ENCODE measurements around the gene ARPC4. TPM values are rescaled to one million over a fixed set of nuclear protein-coding genes. Genes with fewer than 3 reads are reported as not detected.
A peak's percentile ranks its signal among the peaks of the same experiment; 100 is the strongest.
"Not testable (repeated sequence)": the region's sequence is repeated elsewhere in the genome, so short reads cannot be mapped to it uniquely, and the experiment has no call there.

The ARPC4 gene
- polyA plus RNA-seq, 6 donors from 2014 or later = 263 to 316 (median 286) TPM

GRCh38 chr3:9760779-9761505, 31.9 kb upstream of the ARPC4 start:
- no peaks in the 10 kb centered on the region for H3K9me3 Mint-ChIP-seq
- ATAC-seq (ENCODE audit: low read depth in 2 of 2) = no peak
- H3K4me1 Mint-ChIP-seq = peaks cover 0 to 17% (median 11%) of the 10 kb centered on the region in 3 donors
- no peaks in the 10 kb centered on the region for H3K27me3 Mint-ChIP-seq
- DNase-seq = no peak
- H3K4me3 Mint-ChIP-seq = peak overlapping the region in 1 of 8 donors; percentile 22
- H3K36me3 Mint-ChIP-seq = peaks cover 17 to 25% of the 10 kb centered on the region in 2 donors
- H3K27ac Mint-ChIP-seq = peak overlapping the region in 2 of 6 donors; percentile 16 to 19

DNA sequence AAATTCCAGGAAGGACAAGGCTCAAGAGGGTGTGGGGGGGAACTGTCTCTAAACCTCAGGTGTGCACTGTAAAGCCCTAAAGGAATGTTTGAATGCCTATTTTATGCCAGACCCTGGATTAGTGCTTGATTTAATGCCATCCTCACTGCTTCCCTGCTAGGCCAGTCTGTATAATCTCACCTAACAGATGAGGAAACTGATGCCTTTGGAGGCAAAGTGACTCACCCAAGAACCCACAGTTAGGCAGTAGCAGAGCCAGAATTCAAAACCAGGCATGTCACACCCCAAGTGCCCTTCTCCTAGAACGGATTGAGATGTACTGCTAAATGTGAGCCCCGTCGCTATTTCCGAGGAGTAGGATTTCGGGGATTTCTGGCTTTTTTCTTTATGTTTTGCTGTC, 31.0 kb upstream of the ARPC4 start:
- no peaks in the 10 kb centered on the region for H3K27me3 Mint-ChIP-seq
- peak overlapping the region in 1 of 6 donors; percentile 24 for H3K27ac Mint-ChIP-seq
- H3K4me3 Mint-ChIP-seq = peak overlapping the region in 1 of 8 donors; percentile 55
- H3K9me3 Mint-ChIP-seq = no peaks in the 10 kb centered on the region
- ATAC-seq (ENCODE audit: low read depth in 2 of 2) (no peak), DNase-seq (no peak)
- H3K36me3 Mint-ChIP-seq = peaks cover 17 to 18% of the 10 kb centered on the region in 2 donors
- peaks cover 3 to 15% (median 12%) of the 10 kb centered on the region in 3 donors for H3K4me1 Mint-ChIP-seq

DNA sequence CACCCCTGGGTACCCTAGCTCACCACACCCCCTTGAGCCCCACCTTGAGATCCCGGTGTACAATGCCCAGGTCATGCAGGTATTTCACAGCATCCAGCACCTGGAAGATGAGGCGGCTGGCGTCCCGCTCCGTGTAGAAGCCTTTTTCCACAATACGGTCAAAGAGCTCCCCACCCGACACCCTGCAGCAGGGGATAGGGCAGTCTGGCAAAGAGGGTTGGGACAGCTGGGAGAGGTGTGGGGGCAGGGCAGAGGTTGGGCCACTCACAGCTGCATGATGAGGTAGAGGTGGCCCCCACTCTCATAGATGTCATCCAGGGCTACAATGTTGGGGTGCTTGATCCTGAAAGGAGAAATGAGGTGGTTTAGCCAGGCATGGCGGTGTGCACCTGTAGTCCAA, 30.0 kb upstream of the ARPC4 start:
- ATAC-seq (ENCODE audit: low read depth in 2 of 2) (no peak), DNase-seq (no peak)
- no peaks in the 10 kb centered on the region for H3K9me3 Mint-ChIP-seq
- H3K36me3 Mint-ChIP-seq = peaks cover 14 to 17% of the 10 kb centered on the region in 2 donors
- no peak overlapping the region for H3K4me3 Mint-ChIP-seq
- H3K27ac Mint-ChIP-seq = no peak overlapping the region
- H3K4me1 Mint-ChIP-seq = peaks cover 13 to 21% (median 18%) of the 10 kb centered on the region in 3 donors
- H3K27me3 Mint-ChIP-seq = no peaks in the 10 kb centered on the region

DNA sequence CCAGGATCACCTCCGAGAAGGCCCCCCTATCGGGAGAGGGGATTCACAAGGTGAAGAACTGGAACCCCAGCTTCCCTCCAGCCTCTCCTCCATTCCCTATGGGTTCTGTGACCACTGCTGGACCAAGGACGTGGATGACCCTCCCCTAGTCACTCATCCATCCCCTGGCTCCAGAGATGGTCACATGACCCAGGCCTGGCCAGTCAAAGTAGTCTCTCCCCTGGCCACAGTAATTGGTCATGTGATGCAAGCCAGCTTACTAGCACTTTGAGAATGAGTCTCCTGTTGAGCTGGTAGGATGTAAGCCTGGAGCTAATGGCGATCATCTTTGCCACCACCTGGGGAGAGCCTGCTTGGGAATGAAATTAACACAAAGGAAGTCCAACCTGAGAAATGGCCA, 27.0 kb upstream of the ARPC4 start:
- Mint-ChIP-seq H3K27ac (peak overlapping the region in 1 of 6 donors; percentile 65), H3K9me3 (no peaks in the 10 kb centered on the region), H3K4me3 (no peak overlapping the region), H3K36me3 (peaks cover 3 to 5% of the 10 kb centered on the region in 2 donors), H3K4me1 (peaks cover 33 to 43% (median 40%) of the 10 kb centered on the region in 3 donors), H3K27me3 (peaks cover 0 to 16% (median 8%) of the 10 kb centered on the region in 3 donors)
- DNase-seq (no peak), ATAC-seq (ENCODE audit: low read depth in 2 of 2) (no peak)

- Mint-ChIP-seq H3K36me3 (no peaks in the 10 kb centered on the region), H3K4me1 (peaks cover 34 to 43% (median 40%) of the 10 kb centered on the region in 3 donors), H3K4me3 (peak overlapping the region in 1 of 8 donors; percentile 53), H3K27me3 (peaks cover 0 to 17% (median 11%) of the 10 kb centered on the region in 3 donors), H3K27ac (peak overlapping the region in 1 of 6 donors; percentile 14), H3K9me3 (no peaks in the 10 kb centered on the region)
- DNase-seq (no peak), ATAC-seq (ENCODE audit: low read depth in 2 of 2) (no peak)
Measured at GRCh38 chr3:9767418-9767817, 25.5 kb upstream of the ARPC4 start.

DNA sequence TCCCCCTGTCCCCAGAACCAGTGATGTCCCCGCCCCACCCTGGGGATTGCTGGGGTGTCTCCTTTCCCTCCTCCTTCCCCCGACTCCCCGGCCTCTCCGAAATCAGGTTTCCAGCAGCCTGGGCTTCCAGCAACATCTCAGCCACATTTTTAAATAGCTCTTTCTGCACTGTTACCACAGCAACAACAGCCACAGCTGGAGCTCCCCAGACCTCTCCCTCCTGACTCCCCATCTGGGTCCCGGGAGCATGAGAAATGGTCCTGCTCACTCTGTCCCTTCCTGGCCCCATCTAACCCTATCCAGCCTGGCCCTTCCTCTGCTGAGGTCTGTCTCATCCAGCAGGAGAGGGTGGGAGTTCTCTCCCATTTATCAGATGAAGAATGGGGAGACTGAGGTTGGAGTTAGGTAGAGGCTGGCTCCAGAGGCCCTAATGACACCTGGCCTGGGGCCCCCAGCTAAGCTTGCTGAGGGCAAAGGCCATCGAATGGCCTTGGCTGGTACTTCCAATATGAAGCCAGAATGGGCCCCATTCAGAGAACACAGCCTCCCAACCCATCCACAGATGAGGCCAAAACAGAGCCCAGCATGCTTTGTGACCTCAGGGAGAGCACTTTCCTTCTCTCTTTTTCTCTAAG, 24.6 kb upstream of the ARPC4 start:
- no peak for ATAC-seq (ENCODE audit: low read depth in 2 of 2)
- Mint-ChIP-seq H3K4me3 (peak overlapping the region in 3 of 8 donors; percentile 44 to 93 (median 70)), H3K27me3 (peaks cover 0 to 17% (median 11%) of the 10 kb centered on the region in 3 donors), H3K4me1 (peaks cover 34 to 43% (median 40%) of the 10 kb centered on the region in 3 donors), H3K9me3 (no peaks in the 10 kb centered on the region), H3K27ac (peak overlapping the region in 3 of 6 donors; percentile 15 to 76 (median 53)), H3K36me3 (no peaks in the 10 kb centered on the region)
- no peak for DNase-seq

DNA sequence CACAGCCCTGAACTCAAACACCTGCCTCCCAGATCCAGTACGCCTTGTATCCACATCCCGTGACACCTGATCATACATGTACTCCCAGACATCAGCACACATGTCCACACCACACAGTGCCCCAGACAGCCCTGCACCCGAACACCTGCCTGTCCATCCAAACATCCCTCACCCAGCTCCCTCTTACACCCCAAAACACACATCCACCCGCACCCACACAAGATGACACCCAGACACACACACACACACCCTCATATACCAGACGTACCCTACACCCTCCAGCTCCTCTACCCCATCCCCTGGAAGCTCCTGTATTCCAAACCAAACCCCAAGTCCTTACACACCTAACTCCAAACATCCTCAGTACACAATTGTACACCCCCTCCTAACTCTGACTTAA, 23.9 kb upstream of the ARPC4 start:
- no peak for DNase-seq
- peak overlapping the region; percentile 38 to 93 (median 70) for H3K4me3 Mint-ChIP-seq
- H3K27ac Mint-ChIP-seq = peak overlapping the region in 3 of 6 donors; percentile 22 to 36 (median 28)
- H3K36me3 Mint-ChIP-seq = no peaks in the 10 kb centered on the region
- peaks cover 34 to 43% (median 40%) of the 10 kb centered on the region in 3 donors for H3K4me1 Mint-ChIP-seq
- peaks cover 0 to 17% (median 11%) of the 10 kb centered on the region in 3 donors for H3K27me3 Mint-ChIP-seq
- ATAC-seq (ENCODE audit: low read depth in 2 of 2) = no peak
- H3K9me3 Mint-ChIP-seq = no peaks in the 10 kb centered on the region

- peak within 1 kb of the TSS; percentile 64 to 93 (median 75) for H3K4me3 Mint-ChIP-seq
- peaks cover 34 to 43% (median 40%) of the 10 kb centered on the region in 3 donors for H3K4me1 Mint-ChIP-seq
- ATAC-seq (ENCODE audit: low read depth in 2 of 2) (peak; percentile 92 to 95), DNase-seq (no peak)
- peak within 1 kb of the TSS in 4 of 6 donors; percentile 22 to 57 (median 40) for H3K27ac Mint-ChIP-seq
- H3K9me3 Mint-ChIP-seq = no peaks in the 10 kb centered on the region
- H3K36me3 Mint-ChIP-seq = no peaks in the 10 kb centered on the region
- H3K27me3 Mint-ChIP-seq = peaks cover 0 to 17% (median 11%) of the 10 kb centered on the region in 3 donors
Measured at GRCh38 chr3:9769426-9770275, 23.2 kb upstream of the ARPC4 start, which contains the start of gene CAMK1. TSS of gene CAMK1 (minus strand) at chr3:9769947. CDS start at chr3:9767749, 2,198 bp downstream.

DNA sequence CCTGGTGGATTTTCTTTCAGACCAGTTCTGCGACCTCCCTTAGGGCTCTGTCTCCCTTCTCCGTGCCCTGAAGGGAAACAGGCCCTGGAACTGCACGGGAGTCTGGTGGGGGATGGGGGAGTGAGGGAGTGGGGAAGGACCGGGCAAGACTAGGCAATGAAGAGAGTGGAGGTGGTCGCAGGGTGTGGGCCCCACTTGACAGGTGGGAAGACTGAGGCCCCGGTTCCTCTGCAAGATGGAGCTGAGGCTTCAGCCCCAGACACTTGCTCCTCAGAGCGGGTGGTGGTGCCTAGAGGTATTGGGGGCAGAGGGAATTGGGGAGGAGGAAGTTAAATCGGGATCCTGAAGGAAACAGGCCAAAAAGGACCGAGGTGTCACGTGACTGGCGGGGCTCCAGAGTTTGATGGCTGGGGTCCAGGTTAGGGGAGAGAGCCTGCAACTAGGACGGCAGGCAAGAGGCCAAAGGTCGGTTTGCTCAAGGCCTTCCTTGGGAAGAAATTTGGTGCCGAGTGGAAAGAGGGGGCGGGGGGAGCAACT, 22.5 kb upstream of the ARPC4 start:
- Mint-ChIP-seq H3K4me1 (peaks cover 36 to 43% (median 40%) of the 10 kb centered on the region in 3 donors), H3K9me3 (no peaks in the 10 kb centered on the region), H3K27me3 (peaks cover 0 to 17% (median 11%) of the 10 kb centered on the region in 3 donors), H3K27ac (peak overlapping the region in 1 of 6 donors; percentile 44), H3K4me3 (peak overlapping the region in 7 of 8 donors; percentile 59 to 85 (median 75)), H3K36me3 (no peaks in the 10 kb centered on the region)
- ATAC-seq (ENCODE audit: low read depth in 2 of 2) (no peak), DNase-seq (no peak)

- not testable (repeated sequence) for H3K9me3 Mint-ChIP-seq; DNase-seq; H3K36me3 Mint-ChIP-seq; ATAC-seq (ENCODE audit: low read depth in 2 of 2)
- H3K27me3 Mint-ChIP-seq = peaks cover 0 to 17% (median 11%) of the 10 kb centered on the region in 3 donors
- H3K27ac Mint-ChIP-seq = peak overlapping the region in 1 of 6 donors; percentile 57
- H3K4me3 Mint-ChIP-seq = peak overlapping the region in 7 of 8 donors; percentile 42 to 85 (median 75)
- peaks cover 37 to 45% (median 39%) of the 10 kb centered on the region in 3 donors for H3K4me1 Mint-ChIP-seq
Measured at GRCh38 chr3:9771007-9771406, 21.9 kb upstream of the ARPC4 start.

DNA sequence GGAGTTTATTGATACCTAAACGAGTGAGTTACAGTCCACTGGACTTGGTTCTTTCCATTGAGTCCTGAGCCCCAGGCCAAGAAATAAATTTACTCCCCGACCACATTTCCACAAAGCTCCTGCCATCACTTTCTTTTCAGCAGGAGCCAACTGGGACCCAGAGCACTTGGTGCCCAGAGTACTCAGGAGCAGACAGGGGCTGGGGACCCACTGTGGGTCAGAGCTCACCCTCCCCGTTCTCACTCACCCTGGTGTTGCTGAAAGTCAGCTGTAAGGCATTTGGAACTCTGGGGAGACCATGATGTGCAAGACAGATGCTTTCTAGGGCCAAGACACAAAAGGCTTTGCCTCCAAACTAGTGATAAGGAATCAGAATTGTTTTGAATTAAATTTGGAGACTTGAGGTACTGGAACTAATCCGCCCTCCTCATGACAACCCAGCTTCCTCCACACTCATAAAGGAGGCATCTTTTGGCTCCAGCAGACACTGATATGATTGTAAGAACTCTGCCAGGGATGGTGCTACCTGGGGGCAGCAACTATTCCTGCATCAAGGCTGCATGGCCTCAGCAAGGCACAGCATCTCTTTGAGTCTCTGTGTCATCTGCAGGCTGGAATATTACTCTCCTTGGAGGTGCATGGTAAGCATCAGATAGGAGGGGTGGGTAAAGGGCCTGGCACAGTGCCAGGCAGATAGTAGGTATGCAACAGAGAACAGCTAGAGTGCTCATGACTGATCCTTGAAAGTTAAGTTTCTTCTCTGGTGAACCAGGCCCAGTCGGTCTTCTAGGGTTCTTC, 15.8 kb upstream of the ARPC4 start:
- H3K4me3 Mint-ChIP-seq = peak overlapping the region in 1 of 8 donors; percentile 2
- no peak for ATAC-seq (ENCODE audit: low read depth in 2 of 2)
- H3K27me3 Mint-ChIP-seq = no peaks in the 10 kb centered on the region
- peaks cover 36 to 62% (median 51%) of the 10 kb centered on the region in 3 donors for H3K4me1 Mint-ChIP-seq
- H3K36me3 Mint-ChIP-seq = no peaks in the 10 kb centered on the region
- no peak overlapping the region for H3K27ac Mint-ChIP-seq
- no peaks in the 10 kb centered on the region for H3K9me3 Mint-ChIP-seq
- no peak for DNase-seq

- H3K27ac Mint-ChIP-seq = no peak overlapping the region
- peaks cover 41 to 68% (median 57%) of the 10 kb centered on the region in 3 donors for H3K4me1 Mint-ChIP-seq
- no peak for DNase-seq
- H3K27me3 Mint-ChIP-seq = no peaks in the 10 kb centered on the region
- no peak for ATAC-seq (ENCODE audit: low read depth in 2 of 2)
- no peaks in the 10 kb centered on the region for H3K9me3 Mint-ChIP-seq
- H3K36me3 Mint-ChIP-seq = no peaks in the 10 kb centered on the region
- H3K4me3 Mint-ChIP-seq = no peak overlapping the region
Measured at GRCh38 chr3:9777694-9778021, 15.2 kb upstream of the ARPC4 start.

Data from naive B cell (primary cell).